ENCODE results near the gene SCAMP3.
"Not testable (repeated sequence)": the region's sequence is repeated elsewhere in the genome, so short reads cannot be mapped to it uniquely, and the experiment has no call there.

SCAMP3 gene

GRCh38 chr1:155233502-155233901 lies 28.7 kb downstream of the SCAMP3 start:
- peaks cover 6 to 27% (median 12%) of the 10 kb centered on the region in 4 experiments for H3K36me3 ChIP-seq (ENCODE audit: control insufficient read depth in 4 of 4, insufficient read depth in 4 of 4, low read length in 3 of 4)
- CTCF ChIA-PET; POLR2A ChIA-PET; DNase-seq; H3K9me3 ChIP-seq (ENCODE audit: control extremely low read depth in 1 of 5, control insufficient read depth in 4 of 5, insufficient read depth in 2 of 5, low read depth in 1 of 5, low read length in 4 of 5); H3K4me1 ChIP-seq (ENCODE audit: control extremely low read depth in 1 of 4, control insufficient read depth in 4 of 4, insufficient read depth in 4 of 4, low read length in 3 of 4); H3K27me3 ChIP-seq (replicated peaks in 2 of 5; ENCODE audit: control insufficient read depth in 4 of 5, insufficient read depth in 5 of 5, low read length in 4 of 5); H3K4me3 ChIP-seq (ENCODE audit: control insufficient read depth in 1 of 7, extremely low read depth in 1 of 7, insufficient read depth in 4 of 7, low read depth in 2 of 7, low read length in 6 of 7); H3K27ac ChIP-seq (ENCODE audit: insufficient read depth in 1 of 2, low read depth in 1 of 2, low read length in 2 of 2, poor library complexity in 1 of 2, severe bottlenecking in 2 of 2): not testable (repeated sequence)
- WGBS (ENCODE audit: insufficient coverage): 78% methylated on average over 1 of the region's 5 CpGs

DNA sequence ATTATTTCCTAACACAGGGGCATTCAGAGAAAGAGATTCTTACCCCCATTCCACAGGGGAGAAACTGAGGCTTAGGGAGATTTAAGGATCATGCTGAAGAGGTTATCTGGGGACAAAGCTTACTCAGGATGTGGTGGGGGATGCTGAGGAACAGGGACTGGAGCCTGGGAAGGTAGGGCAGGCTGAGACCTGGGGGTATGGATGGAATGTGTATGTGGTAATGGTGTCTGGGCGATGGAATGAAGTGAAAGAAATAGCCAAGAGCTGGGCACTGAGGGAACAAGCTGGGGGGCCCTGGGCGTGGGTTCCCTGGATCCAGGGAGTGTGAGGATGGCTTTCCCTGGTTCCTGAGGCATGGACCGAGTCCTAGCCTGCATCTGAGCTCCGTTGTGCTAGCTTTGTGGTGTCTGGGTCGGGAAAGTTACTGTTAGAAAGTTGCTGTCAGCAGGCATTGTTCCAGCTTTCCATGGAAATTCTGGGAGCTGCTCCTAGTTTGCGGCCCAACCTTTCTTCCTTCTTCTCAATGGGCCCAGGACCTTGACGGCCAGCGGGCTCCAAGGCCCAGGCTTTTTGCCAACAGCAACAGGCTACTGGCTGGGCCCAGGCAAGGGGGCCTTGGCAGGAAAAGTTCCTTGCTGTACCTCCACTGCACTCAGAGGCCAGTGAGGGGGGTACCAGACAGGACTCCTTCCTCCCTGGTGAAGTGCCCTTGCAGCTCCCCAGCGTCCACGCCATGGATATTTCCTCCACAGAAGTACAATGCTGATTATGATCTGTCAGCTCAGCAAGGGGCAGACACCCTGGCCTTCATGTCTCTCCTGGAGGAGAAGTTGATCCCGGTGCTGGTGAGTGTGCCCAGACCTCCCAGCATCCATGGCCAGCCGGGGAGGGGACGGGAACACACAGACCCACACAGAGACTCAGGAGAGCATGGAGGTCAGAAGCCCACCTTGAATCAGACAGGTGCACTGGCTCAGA lies 29.9 kb downstream of the SCAMP3 start:
- H3K4me1 ChIP-seq (ENCODE audit: control extremely low read depth in 1 of 4, control insufficient read depth in 4 of 4, insufficient read depth in 4 of 4, low read length in 3 of 4); H3K27ac ChIP-seq (ENCODE audit: insufficient read depth in 1 of 2, low read depth in 1 of 2, low read length in 2 of 2, poor library complexity in 1 of 2, severe bottlenecking in 2 of 2); POLR2A ChIA-PET; DNase-seq; H3K4me3 ChIP-seq (ENCODE audit: control insufficient read depth in 1 of 7, extremely low read depth in 1 of 7, insufficient read depth in 4 of 7, low read depth in 2 of 7, low read length in 6 of 7); H3K9me3 ChIP-seq (ENCODE audit: control extremely low read depth in 1 of 5, control insufficient read depth in 4 of 5, insufficient read depth in 2 of 5, low read depth in 1 of 5, low read length in 4 of 5); H3K27me3 ChIP-seq (replicated peaks in 2 of 5; ENCODE audit: control insufficient read depth in 4 of 5, insufficient read depth in 5 of 5, low read length in 4 of 5): not testable (repeated sequence)
- H3K36me3 ChIP-seq (ENCODE audit: control insufficient read depth in 4 of 4, insufficient read depth in 4 of 4, low read length in 3 of 4): peaks cover 5 to 19% (median 8%) of the 10 kb centered on the region in 4 experiments
- CTCF ChIA-PET: interaction anchor here (1.1 kb wide), 1 partner anchor 25 kb away, joined by 5 read pairs; no protein-coding TSS in a partner anchor
- 87% methylated on average over 6 of the region's 13 CpGs for WGBS (ENCODE audit: insufficient coverage)

DNA sequence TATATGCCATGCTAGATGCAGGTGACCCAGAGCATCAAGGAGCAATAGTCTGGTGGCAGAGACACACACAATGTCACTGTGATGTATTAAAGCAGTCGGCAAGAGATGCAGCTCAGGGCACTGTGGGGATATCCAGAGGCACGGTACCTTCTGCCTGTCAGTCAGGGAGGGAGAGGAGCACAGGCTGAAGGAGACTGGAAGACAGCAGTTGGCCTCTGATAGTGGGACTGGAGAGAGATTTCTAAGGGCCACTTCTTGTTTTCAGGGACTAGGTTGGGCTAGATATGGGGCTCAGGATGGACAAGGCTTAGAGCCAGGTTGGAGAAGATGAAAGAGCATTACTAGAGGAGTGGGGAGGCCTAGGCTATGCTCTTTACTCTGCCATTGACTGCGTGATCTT lies 30.9 kb downstream of the SCAMP3 start:
- H3K27ac ChIP-seq (ENCODE audit: insufficient read depth in 1 of 2, low read depth in 1 of 2, low read length in 2 of 2, poor library complexity in 1 of 2, severe bottlenecking in 2 of 2); DNase-seq; H3K9me3 ChIP-seq (ENCODE audit: control extremely low read depth in 1 of 5, control insufficient read depth in 4 of 5, insufficient read depth in 2 of 5, low read depth in 1 of 5, low read length in 4 of 5); POLR2A ChIA-PET; H3K27me3 ChIP-seq (replicated peaks in 2 of 5; ENCODE audit: control insufficient read depth in 4 of 5, insufficient read depth in 5 of 5, low read length in 4 of 5); H3K4me3 ChIP-seq (ENCODE audit: control insufficient read depth in 1 of 7, extremely low read depth in 1 of 7, insufficient read depth in 4 of 7, low read depth in 2 of 7, low read length in 6 of 7); H3K36me3 ChIP-seq (ENCODE audit: control insufficient read depth in 4 of 4, insufficient read depth in 4 of 4, low read length in 3 of 4): not testable (repeated sequence)
- H3K4me1 ChIP-seq (ENCODE audit: control extremely low read depth in 1 of 4, control insufficient read depth in 4 of 4, insufficient read depth in 4 of 4, low read length in 3 of 4): peaks cover under 1 to 14% (median 13%) of the 10 kb centered on the region in 4 experiments
- WGBS (ENCODE audit: insufficient coverage): 89% methylated on average over 3 of the region's 3 CpGs
- CTCF ChIA-PET: interaction anchor here (1.2 kb wide), 1 partner anchor 12 kb away, joined by 3 read pairs; no protein-coding TSS in a partner anchor

DNA sequence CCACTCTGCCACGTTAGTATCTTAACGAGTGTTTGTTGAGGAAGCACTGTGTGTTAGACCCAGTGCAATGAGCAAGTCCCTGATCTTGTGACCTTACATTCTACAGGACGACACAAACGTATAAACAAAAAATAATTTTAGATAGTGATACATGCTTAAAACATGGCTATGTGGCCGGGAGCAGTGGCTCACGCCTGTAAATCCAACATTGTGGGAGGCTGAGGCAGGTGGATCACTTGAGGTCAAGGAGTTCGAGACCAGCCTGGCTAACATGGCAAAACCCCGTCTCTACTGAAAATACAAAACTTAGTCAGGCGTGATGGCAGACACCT lies 34.1 kb downstream of the SCAMP3 start:
- CTCF ChIA-PET: interaction anchor here (0.6 to 6.9 kb wide), 9 partner anchors 16 to 104 kb away, joined by 3 to 68 read pairs (median 6); partner anchors contain the start of genes KRTCAP2, MTX1, THBS3 and TRIM46
- Histone ChIP-seq H3K27me3 (replicated peaks in 2 of 5; ENCODE audit: control insufficient read depth in 4 of 5, insufficient read depth in 5 of 5, low read length in 4 of 5) (no peaks in the 10 kb centered on the region), H3K4me1 (ENCODE audit: control extremely low read depth in 1 of 4, control insufficient read depth in 4 of 4, insufficient read depth in 4 of 4, low read length in 3 of 4) (peaks cover 8 to 40% (median 33%) of the 10 kb centered on the region in 4 experiments), H3K36me3 (ENCODE audit: control insufficient read depth in 4 of 4, insufficient read depth in 4 of 4, low read length in 3 of 4) (peaks cover 0 to 4% (median 0%) of the 10 kb centered on the region in 4 experiments), H3K4me3 (ENCODE audit: control insufficient read depth in 1 of 7, extremely low read depth in 1 of 7, insufficient read depth in 4 of 7, low read depth in 2 of 7, low read length in 6 of 7) (peak overlapping the region in 5 of 7 experiments; percentile 68 to 85 (median 76)), H3K27ac (ENCODE audit: insufficient read depth in 1 of 2, low read depth in 1 of 2, low read length in 2 of 2, poor library complexity in 1 of 2, severe bottlenecking in 2 of 2) (peak overlapping the region in 1 of 2 experiments; percentile 80), H3K9me3 (ENCODE audit: control extremely low read depth in 1 of 5, control insufficient read depth in 4 of 5, insufficient read depth in 2 of 5, low read depth in 1 of 5, low read length in 4 of 5) (no peaks in the 10 kb centered on the region)
- WGBS (ENCODE audit: insufficient coverage): 69% methylated on average over 7 of the region's 9 CpGs
- no peak for DNase-seq
- POLR2A ChIA-PET: interaction anchor here (1.9 to 2.2 kb wide), 2 partner anchors 16 to 19 kb away, joined by 8 to 9 read pairs; partner anchors contain the start of gene MTX1

DNA sequence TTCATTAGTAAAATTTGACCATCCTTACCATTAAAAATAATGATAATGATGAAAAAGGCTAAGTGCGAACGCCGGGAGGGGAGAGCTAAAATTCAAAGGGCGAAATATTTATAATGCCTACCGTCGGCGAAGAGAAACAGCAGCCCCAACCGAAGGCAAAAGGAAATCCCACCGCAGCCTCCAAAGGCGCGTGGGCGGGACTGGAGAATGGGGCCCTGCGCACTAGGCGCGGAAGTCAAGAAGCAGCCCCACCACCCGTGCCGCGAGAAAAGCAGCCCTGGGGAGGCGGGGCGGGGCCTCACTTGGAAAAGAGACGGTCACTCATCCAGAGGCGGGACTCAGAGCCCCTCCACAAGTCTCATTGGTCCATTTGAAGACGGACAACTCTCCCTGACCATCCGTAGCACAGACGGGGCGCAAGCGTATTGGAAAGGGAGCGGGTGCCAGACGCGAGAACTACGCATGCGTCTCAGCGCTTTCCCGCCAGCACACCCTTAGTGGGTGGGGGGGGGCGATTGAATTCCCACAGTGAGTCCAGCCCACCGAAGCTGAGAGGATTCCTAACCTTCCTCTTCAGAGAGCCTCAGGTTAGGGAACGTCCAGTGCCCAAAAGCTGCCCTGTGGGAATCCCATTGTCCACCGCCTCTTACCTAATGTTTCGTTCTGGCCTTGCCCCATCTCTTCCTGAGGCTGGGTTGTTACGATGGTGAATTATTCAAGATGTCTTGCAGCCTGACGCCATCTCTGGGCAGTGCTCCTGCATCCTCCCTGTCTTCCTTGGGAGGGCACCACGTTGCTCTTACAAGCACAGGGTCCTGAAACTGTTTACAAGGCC lies 34.7 kb downstream of the SCAMP3 start:
- peak; percentile 96 to 100 (median 99) for DNase-seq
- no peaks in the 10 kb centered on the region for H3K9me3 ChIP-seq (ENCODE audit: control extremely low read depth in 1 of 5, control insufficient read depth in 4 of 5, insufficient read depth in 2 of 5, low read depth in 1 of 5, low read length in 4 of 5)
- ChIA-PET CTCF (interaction anchor here (1.0 to 6.9 kb wide), 12 partner anchors 16 to 136 kb away, joined by 3 to 68 read pairs (median 5); partner anchors contain the start of genes KRTCAP2, MTX1, THBS3 and TRIM46), POLR2A (interaction anchor here (1.3 to 2.2 kb wide), 3 partner anchors 17 to 52 kb away, joined by 3 to 9 read pairs (median 8); partner anchors contain the start of gene MTX1)
- H3K4me3 ChIP-seq (ENCODE audit: control insufficient read depth in 1 of 7, extremely low read depth in 1 of 7, insufficient read depth in 4 of 7, low read depth in 2 of 7, low read length in 6 of 7): peak overlapping the region in 6 of 7 experiments; percentile 68 to 85 (median 76)
- H3K27ac ChIP-seq (ENCODE audit: insufficient read depth in 1 of 2, low read depth in 1 of 2, low read length in 2 of 2, poor library complexity in 1 of 2, severe bottlenecking in 2 of 2): peak overlapping the region; percentile 74 to 85
- peaks cover 0 to 4% (median 0%) of the 10 kb centered on the region in 4 experiments for H3K36me3 ChIP-seq (ENCODE audit: control insufficient read depth in 4 of 4, insufficient read depth in 4 of 4, low read length in 3 of 4)
- under 1% methylated on average over 37 of the region's 42 CpGs for WGBS (ENCODE audit: insufficient coverage)
- H3K27me3 ChIP-seq (replicated peaks in 2 of 5; ENCODE audit: control insufficient read depth in 4 of 5, insufficient read depth in 5 of 5, low read length in 4 of 5): no peaks in the 10 kb centered on the region
- peaks cover 8 to 43% (median 37%) of the 10 kb centered on the region in 4 experiments for H3K4me1 ChIP-seq (ENCODE audit: control extremely low read depth in 1 of 4, control insufficient read depth in 4 of 4, insufficient read depth in 4 of 4, low read length in 3 of 4)

DNA sequence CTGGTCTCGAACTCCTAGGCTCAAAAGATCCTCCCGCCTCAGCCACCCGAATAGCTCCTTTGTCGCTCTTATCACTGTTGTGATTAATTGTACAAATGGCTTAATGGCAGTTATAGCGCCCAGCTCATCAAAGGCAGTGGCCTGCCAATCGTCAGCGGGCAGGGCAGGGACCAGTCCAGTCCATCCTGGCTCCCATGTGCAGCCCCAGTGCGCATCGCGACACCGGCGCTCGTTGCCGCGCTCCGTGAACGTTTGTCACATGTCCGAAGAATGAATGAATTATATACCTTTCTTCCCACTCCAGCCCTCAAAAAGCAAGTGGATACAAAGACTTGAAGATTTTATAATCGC lies 35.3 kb downstream of the SCAMP3 start:
- no peaks in the 10 kb centered on the region for H3K27me3 ChIP-seq (replicated peaks in 2 of 5; ENCODE audit: control insufficient read depth in 4 of 5, insufficient read depth in 5 of 5, low read length in 4 of 5)
- peak overlapping the region in 6 of 7 experiments; percentile 68 to 85 (median 76) for H3K4me3 ChIP-seq (ENCODE audit: control insufficient read depth in 1 of 7, extremely low read depth in 1 of 7, insufficient read depth in 4 of 7, low read depth in 2 of 7, low read length in 6 of 7)
- peaks cover 0 to 4% (median 0%) of the 10 kb centered on the region in 4 experiments for H3K36me3 ChIP-seq (ENCODE audit: control insufficient read depth in 4 of 4, insufficient read depth in 4 of 4, low read length in 3 of 4)
- POLR2A ChIA-PET: interaction anchor here (1.3 to 2.2 kb wide), 3 partner anchors 17 to 52 kb away, joined by 3 to 9 read pairs (median 8); partner anchors contain the start of gene MTX1
- no peaks in the 10 kb centered on the region for H3K9me3 ChIP-seq (ENCODE audit: control extremely low read depth in 1 of 5, control insufficient read depth in 4 of 5, insufficient read depth in 2 of 5, low read depth in 1 of 5, low read length in 4 of 5)
- WGBS (ENCODE audit: insufficient coverage): 0% methylated on average over 15 of the region's 19 CpGs
- CTCF ChIA-PET: interaction anchor here (0.7 to 6.9 kb wide), 12 partner anchors 17 to 135 kb away, joined by 3 to 68 read pairs (median 5); partner anchors contain the start of genes KRTCAP2, MTX1, THBS3 and TRIM46
- H3K27ac ChIP-seq (ENCODE audit: insufficient read depth in 1 of 2, low read depth in 1 of 2, low read length in 2 of 2, poor library complexity in 1 of 2, severe bottlenecking in 2 of 2): peak overlapping the region; percentile 74 to 85
- peaks cover 8 to 48% (median 39%) of the 10 kb centered on the region in 4 experiments for H3K4me1 ChIP-seq (ENCODE audit: control extremely low read depth in 1 of 4, control insufficient read depth in 4 of 4, insufficient read depth in 4 of 4, low read length in 3 of 4)
- peak in 2 of 3 donors; percentile 61 to 68 for DNase-seq

Data from common myeloid progenitor, CD34-positive (primary cell).